NK-92 (cell line): Measurements from ENCODE around the gene TMEM203.

Experiments
- DNase-seq: peaks from one replicate; lab custom pipeline; 2025; ENCODE audit not compliant: unreplicated experiment; lab: John Stamatoyannopoulos, UW

TMEM203 gene

GRCh38 chr9:137182836-137183235 lies 22.6 kb downstream of the TMEM203 start:
- no peak for DNase-seq

GRCh38 chr9:137181680-137182079 lies 23.8 kb downstream of the TMEM203 start:
- DNase-seq, result no peak

GRCh38 chr9:137180491-137180890 lies 25.0 kb downstream of the TMEM203 start:
- DNase-seq, result no peak

GRCh38 chr9:137179761-137180160 lies 25.7 kb downstream of the TMEM203 start:
- no peak for DNase-seq

- DNase-seq, result no peak
These were observed 26.4 kb downstream of the TMEM203 start for GRCh38 chr9:137178939-137179630.

- no peak for DNase-seq
These were observed 27.1 kb downstream of the TMEM203 start for GRCh38 chr9:137178201-137178938.

GRCh38 chr9:137176302-137177182 lies 28.9 kb downstream of the TMEM203 start:
- no peak for DNase-seq

- no peak for DNase-seq
These were observed 30.0 kb downstream of the TMEM203 start for GRCh38 chr9:137175345-137175961.

GRCh38 chr9:137174722-137175293 lies 30.6 kb downstream of the TMEM203 start:
- DNase-seq, result no peak

- no peak for DNase-seq
These were observed 31.4 kb downstream of the TMEM203 start for GRCh38 chr9:137173796-137174664.

- DNase-seq, result no peak
These were observed 32.3 kb downstream of the TMEM203 start for GRCh38 chr9:137172901-137173795.

GRCh38 chr9:137171149-137171900 lies 34.1 kb downstream of the TMEM203 start:
- DNase-seq, result no peak

GRCh38 chr9:137170486-137171148 lies 34.8 kb downstream of the TMEM203 start:
- no peak for DNase-seq

GRCh38 chr9:137169896-137170358 lies 35.5 kb downstream of the TMEM203 start, which contains the start of gene LRRC26:
Gene LRRC26 (minus strand): TSS chr9:137170051. CDS start chr9:137169943, 108 bp downstream.
- no peak for DNase-seq

GRCh38 chr9:137168904-137169856 lies 36.3 kb downstream of the TMEM203 start:
- no peak for DNase-seq

GRCh38 chr9:137168573-137168903 lies 36.9 kb downstream of the TMEM203 start:
- DNase-seq, result no peak
